ENCODE results near the gene ARMC9. TPM values are rescaled to one million over a fixed set of nuclear protein-coding genes. Genes with fewer than 3 reads are reported as not detected.

ARMC9 gene
- total RNA-seq, 1 donor, result 0.73 TPM

DNA sequence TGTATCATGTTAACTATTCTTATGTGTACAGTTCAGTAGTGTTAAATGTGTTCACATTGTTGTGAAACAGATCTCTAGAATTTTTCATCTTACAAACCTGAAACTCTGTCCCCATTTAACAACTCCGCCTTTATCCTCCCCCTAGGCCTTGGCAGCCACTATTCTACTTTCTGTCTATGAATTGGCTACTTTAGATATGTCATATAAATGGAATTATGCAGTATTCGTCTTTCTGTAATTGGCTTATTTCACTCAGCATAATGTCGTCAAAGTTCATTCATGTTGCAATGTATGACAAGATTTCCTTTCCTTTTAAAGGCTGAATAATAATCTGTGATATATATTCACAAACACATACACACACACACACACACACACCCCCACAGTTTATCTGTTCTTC, 12.4 kb downstream of the ARMC9 start:
- Histone ChIP-seq H3K4me1 (ENCODE audit: insufficient read depth, low read length) (no peaks in the 10 kb centered on the region), H3K9me3 (ENCODE audit: low read depth, low read length) (no peaks in the 10 kb centered on the region), H3K4me3 (ENCODE audit: low read length) (no peak overlapping the region), H3K27me3 (ENCODE audit: insufficient read depth, low read length) (no peaks in the 10 kb centered on the region)

DNA sequence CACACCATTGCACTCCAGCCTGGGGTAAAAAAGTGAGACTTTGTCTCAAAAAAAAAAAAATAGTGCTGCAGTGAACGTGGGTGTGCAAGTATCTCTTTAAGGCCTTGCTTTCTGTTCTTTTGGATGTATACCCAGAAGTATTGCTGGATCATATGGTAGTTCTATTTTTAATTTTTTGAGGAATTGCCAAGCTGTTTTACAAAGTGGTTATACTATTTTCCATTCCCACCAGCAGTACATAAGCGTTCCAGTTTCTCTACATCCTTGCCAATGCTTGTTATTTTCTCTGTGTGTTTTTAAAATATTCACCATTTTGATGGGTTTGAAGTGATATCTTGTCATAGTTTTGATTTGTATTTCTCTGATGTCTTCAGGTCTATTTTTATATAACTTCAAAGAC, 13.1 kb downstream of the ARMC9 start:
- H3K9me3 ChIP-seq (ENCODE audit: low read depth, low read length), result no peaks in the 10 kb centered on the region
- no peak overlapping the region for H3K4me3 ChIP-seq (ENCODE audit: low read length)
- H3K4me1 ChIP-seq (ENCODE audit: insufficient read depth, low read length), result no peaks in the 10 kb centered on the region
- no peaks in the 10 kb centered on the region for H3K27me3 ChIP-seq (ENCODE audit: insufficient read depth, low read length)

DNA sequence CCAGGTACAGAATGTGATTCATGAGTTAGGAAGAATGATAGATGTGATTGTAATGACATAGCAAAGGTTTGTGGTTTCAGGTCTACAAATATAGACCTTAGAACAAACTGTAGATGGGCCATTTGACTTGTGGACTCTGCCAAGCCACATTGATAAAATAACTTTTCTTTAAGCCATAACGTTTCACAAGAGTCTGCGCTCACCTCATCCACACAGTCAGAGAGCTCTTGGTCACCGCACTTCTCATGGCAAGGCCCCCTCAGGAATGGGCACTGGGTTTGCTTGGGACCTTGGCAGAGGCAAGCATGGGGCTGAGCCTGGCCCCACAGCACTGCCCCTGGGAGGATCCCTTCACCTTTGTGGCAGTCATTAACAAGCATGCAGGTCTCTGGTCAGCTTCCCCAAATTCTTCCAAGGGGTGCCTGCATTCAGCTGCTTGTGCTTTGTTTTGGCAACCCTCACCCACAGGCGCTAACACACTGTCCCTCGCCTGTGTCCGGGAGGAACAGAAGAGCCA, 14.0 kb downstream of the ARMC9 start:
- Histone ChIP-seq H3K9me3 (ENCODE audit: low read depth, low read length) (no peaks in the 10 kb centered on the region), H3K27me3 (ENCODE audit: insufficient read depth, low read length) (no peaks in the 10 kb centered on the region), H3K4me3 (ENCODE audit: low read length) (no peak overlapping the region), H3K4me1 (ENCODE audit: insufficient read depth, low read length) (no peaks in the 10 kb centered on the region)

- Histone ChIP-seq H3K4me1 (ENCODE audit: insufficient read depth, low read length) (no peaks in the 10 kb centered on the region), H3K27me3 (ENCODE audit: insufficient read depth, low read length) (no peaks in the 10 kb centered on the region), H3K9me3 (ENCODE audit: low read depth, low read length) (no peaks in the 10 kb centered on the region), H3K4me3 (ENCODE audit: low read length) (no peak overlapping the region)
Measured at GRCh38 chr2:231213931-231214642, 15.7 kb downstream of the ARMC9 start.

DNA sequence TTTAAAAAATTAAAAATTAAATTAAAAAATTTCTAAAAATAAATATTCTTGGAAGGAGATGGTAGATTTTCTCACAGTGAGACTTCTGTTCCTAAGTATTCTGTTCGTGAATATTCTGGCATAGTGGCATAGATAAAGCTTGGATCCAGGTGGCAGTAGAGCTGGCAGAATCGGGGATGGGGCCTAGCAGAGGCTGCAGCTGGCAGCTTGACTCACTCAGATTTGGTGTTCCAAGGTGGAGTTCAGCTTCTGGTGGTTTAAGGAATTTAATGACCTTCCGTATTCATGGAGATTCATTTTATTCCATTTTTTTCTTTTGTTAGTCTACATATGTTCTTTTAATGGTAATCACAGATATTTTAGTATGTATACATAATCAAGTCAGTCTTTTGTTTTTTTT, 19.9 kb downstream of the ARMC9 start:
- H3K4me3 ChIP-seq (ENCODE audit: low read length), result no peak overlapping the region
- no peaks in the 10 kb centered on the region for H3K27me3 ChIP-seq (ENCODE audit: insufficient read depth, low read length)
- H3K4me1 ChIP-seq (ENCODE audit: insufficient read depth, low read length), result no peaks in the 10 kb centered on the region
- no peaks in the 10 kb centered on the region for H3K9me3 ChIP-seq (ENCODE audit: low read depth, low read length)

DNA sequence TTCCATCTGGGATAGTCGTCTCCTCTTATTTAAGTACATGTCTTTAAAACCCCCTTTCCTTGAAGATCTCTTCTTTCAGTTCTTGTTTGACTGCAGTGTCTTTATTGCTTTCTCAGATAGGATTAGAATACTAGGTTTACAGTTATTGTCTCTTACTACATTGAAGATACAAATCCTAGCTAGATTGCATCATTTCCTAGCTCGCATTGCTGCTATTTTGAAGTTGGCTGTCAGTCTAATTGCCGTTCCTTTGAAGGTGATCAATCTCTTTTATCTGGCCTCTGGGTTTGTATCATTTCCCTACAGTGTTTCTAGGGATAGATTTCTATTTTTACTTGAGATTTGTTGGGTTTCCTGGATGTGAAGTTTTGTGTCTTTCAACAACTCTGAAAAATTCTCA, 20.9 kb downstream of the ARMC9 start:
- no peaks in the 10 kb centered on the region for H3K9me3 ChIP-seq (ENCODE audit: low read depth, low read length)
- H3K27me3 ChIP-seq (ENCODE audit: insufficient read depth, low read length), result no peaks in the 10 kb centered on the region
- H3K4me3 ChIP-seq (ENCODE audit: low read length), result no peak overlapping the region
- no peaks in the 10 kb centered on the region for H3K4me1 ChIP-seq (ENCODE audit: insufficient read depth, low read length)

GRCh38 chr2:231221761-231222160, 23.3 kb downstream of the ARMC9 start:
- Histone ChIP-seq H3K9me3 (ENCODE audit: low read depth, low read length) (no peaks in the 10 kb centered on the region), H3K27me3 (ENCODE audit: insufficient read depth, low read length) (no peaks in the 10 kb centered on the region)

DNA sequence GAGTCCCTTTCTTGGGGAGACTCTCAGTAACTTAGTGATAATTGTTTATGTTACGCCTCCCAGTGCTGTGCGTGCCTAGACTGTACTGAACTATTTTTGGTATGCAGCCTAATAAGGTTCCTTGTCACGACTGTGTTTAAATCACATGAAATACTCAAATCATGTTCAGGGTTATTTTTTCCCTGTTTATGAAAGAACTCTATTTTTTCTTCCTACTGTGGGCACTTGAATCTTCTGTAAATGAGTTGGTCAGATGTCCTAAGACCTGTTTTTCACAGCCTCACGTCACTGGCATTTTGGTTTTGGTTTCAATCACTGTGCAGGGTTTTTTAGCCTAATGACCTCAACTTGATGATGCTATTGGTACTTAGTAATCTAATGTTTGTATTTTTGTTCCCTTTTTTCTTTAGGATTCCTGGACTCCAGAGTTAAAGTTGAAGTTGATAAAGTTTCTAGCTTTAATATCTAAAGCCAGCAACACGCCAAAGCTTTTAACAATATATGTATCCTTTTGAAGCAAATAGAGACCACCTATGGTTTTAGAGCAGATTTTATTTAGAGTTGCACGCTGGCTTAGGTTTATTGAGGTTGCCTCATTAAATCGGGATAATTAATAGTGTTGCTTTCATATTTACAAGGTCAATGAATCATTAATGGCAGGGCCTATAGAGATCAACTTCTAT, 24.0 kb downstream of the ARMC9 start:
- peaks cover 1% of the 10 kb centered on the region for H3K4me1 ChIP-seq (ENCODE audit: insufficient read depth, low read length)

More at GRCh38 chr2:231221761-231222160, 23.3 kb downstream of the ARMC9 start:
- Histone ChIP-seq H3K4me1 (ENCODE audit: insufficient read depth, low read length) (no peaks in the 10 kb centered on the region), H3K4me3 (ENCODE audit: low read length) (no peak overlapping the region)

GRCh38 chr2:231223001-231223375, 24.6 kb downstream of the ARMC9 start:
- Histone ChIP-seq H3K4me3 (ENCODE audit: low read length) (no peak overlapping the region), H3K9me3 (ENCODE audit: low read depth, low read length) (no peaks in the 10 kb centered on the region), H3K27me3 (ENCODE audit: insufficient read depth, low read length) (no peaks in the 10 kb centered on the region), H3K4me1 (ENCODE audit: insufficient read depth, low read length) (peaks cover 4% of the 10 kb centered on the region)

More for the DNA sequence above, 24.0 kb downstream of the ARMC9 start:
- H3K27me3 ChIP-seq (ENCODE audit: insufficient read depth, low read length), result no peaks in the 10 kb centered on the region
- H3K9me3 ChIP-seq (ENCODE audit: low read depth, low read length), result no peaks in the 10 kb centered on the region
- no peak overlapping the region for H3K4me3 ChIP-seq (ENCODE audit: low read length)

GRCh38 chr2:231223458-231223976, 25.1 kb downstream of the ARMC9 start:
- Histone ChIP-seq H3K9me3 (ENCODE audit: low read depth, low read length) (no peaks in the 10 kb centered on the region), H3K4me3 (ENCODE audit: low read length) (no peak overlapping the region), H3K4me1 (ENCODE audit: insufficient read depth, low read length) (peaks cover 9% of the 10 kb centered on the region), H3K27me3 (ENCODE audit: insufficient read depth, low read length) (no peaks in the 10 kb centered on the region)

- Histone ChIP-seq H3K4me1 (ENCODE audit: insufficient read depth, low read length) (peaks cover 13% of the 10 kb centered on the region), H3K9me3 (ENCODE audit: low read depth, low read length) (no peaks in the 10 kb centered on the region), H3K4me3 (ENCODE audit: low read length) (no peak overlapping the region), H3K27me3 (ENCODE audit: insufficient read depth, low read length) (no peaks in the 10 kb centered on the region)
Measured at GRCh38 chr2:231227310-231228162, 29.1 kb downstream of the ARMC9 start.

DNA sequence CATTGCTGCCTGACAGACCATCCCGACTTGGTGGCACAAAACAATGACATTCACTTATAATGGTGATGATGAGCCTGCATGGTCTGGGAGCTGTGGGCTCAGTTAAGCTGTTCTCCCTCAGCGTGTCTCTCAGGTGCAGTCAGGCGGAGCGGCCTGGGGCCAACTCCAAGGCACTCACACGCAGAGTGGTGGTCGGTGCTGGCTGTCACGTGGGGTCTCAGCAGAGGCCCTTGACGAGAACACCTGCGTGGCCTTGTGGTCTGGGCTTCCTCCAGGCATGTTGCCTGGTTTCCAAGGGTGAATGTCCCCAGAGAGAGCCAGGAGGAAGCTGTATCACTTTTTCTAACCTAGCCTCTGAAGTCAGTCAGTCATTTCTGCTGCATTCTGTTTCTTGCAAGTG, 29.8 kb downstream of the ARMC9 start:
- Histone ChIP-seq H3K9me3 (ENCODE audit: low read depth, low read length) (no peaks in the 10 kb centered on the region), H3K4me3 (ENCODE audit: low read length) (no peak overlapping the region), H3K27me3 (ENCODE audit: insufficient read depth, low read length) (no peaks in the 10 kb centered on the region), H3K4me1 (ENCODE audit: insufficient read depth, low read length) (peaks cover 13% of the 10 kb centered on the region)

GRCh38 chr2:231228974-231229529, 30.6 kb downstream of the ARMC9 start:
- Histone ChIP-seq H3K27me3 (ENCODE audit: insufficient read depth, low read length) (no peaks in the 10 kb centered on the region), H3K4me1 (ENCODE audit: insufficient read depth, low read length) (peaks cover 13% of the 10 kb centered on the region), H3K4me3 (ENCODE audit: low read length) (no peak overlapping the region), H3K9me3 (ENCODE audit: low read depth, low read length) (no peaks in the 10 kb centered on the region)

DNA sequence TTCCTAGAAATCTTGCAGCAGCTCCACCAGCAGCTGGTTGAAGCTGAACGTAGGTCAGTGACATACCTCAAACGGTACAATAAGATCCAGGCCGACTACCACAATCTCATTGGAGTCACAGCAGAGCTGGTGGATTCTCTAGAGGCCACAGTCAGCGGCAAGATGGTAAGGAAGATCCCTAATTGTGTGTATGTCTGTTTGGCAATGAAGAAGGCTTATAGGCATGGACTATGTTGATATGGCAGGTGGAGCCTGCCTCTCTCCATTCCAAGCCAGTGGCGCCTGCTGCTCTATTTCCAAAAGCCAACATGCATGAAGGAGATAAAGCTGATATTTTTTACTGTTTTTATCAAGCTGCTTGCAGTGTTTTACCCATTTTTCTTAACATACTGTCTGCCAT, 36.8 kb downstream of the ARMC9 start:
- Histone ChIP-seq H3K9me3 (ENCODE audit: low read depth, low read length) (no peaks in the 10 kb centered on the region), H3K4me3 (ENCODE audit: low read length) (no peak overlapping the region), H3K4me1 (ENCODE audit: insufficient read depth, low read length) (no peaks in the 10 kb centered on the region), H3K27me3 (ENCODE audit: insufficient read depth, low read length) (no peaks in the 10 kb centered on the region)

- no peaks in the 10 kb centered on the region for H3K9me3 ChIP-seq (ENCODE audit: low read depth, low read length)
- peaks cover 11% of the 10 kb centered on the region for H3K4me1 ChIP-seq (ENCODE audit: insufficient read depth, low read length)
- H3K27me3 ChIP-seq (ENCODE audit: insufficient read depth, low read length), result no peaks in the 10 kb centered on the region
- no peak overlapping the region for H3K4me3 ChIP-seq (ENCODE audit: low read length)
Measured at GRCh38 chr2:231238689-231239088, 40.3 kb downstream of the ARMC9 start.

Measured in mononuclear cell (primary cell).